Measurements from ENCODE around the gene TMEM87B. TPM values are rescaled to one million over a fixed set of nuclear protein-coding genes. Genes with fewer than 3 reads are reported as not detected.

The TMEM87B gene
- total RNA-seq, 2 experiments from 2014 or later, result 11.4 to 12.2 TPM

GRCh38 chr2:112149866-112150435 lies 94.9 kb downstream of the TMEM87B start:
- Mint-ChIP-seq H3K4me1 (ENCODE audit: low read depth) (peaks cover 14% of the 10 kb centered on the region), H3K36me3 (ENCODE audit: low read depth) (no peaks in the 10 kb centered on the region), H3K4me3 (no peak overlapping the region), H3K27ac (no peak overlapping the region), H3K9me3 (no peaks in the 10 kb centered on the region), H3K27me3 (no peaks in the 10 kb centered on the region)
- no peak for TF ChIP-seq CTCF (IDR thresholded peaks at IDR 0.05)
- ChIA-PET POLR2A (no interaction called here), CTCF (no interaction called here)
- no peak for DNase-seq
- ATAC-seq, result no peak
- intact Hi-C loops (cut with micrococcal nuclease), result no loop called here

- Mint-ChIP-seq H3K27ac (no peak overlapping the region), H3K27me3 (no peaks in the 10 kb centered on the region), H3K9me3 (no peaks in the 10 kb centered on the region), H3K4me1 (ENCODE audit: low read depth) (peaks cover 19% of the 10 kb centered on the region), H3K4me3 (no peak overlapping the region), H3K36me3 (ENCODE audit: low read depth) (no peaks in the 10 kb centered on the region)
- ChIA-PET POLR2A (interaction anchor here (1.2 kb wide), 1 partner anchor 13 kb away, joined by 3 read pairs; no protein-coding TSS in a partner anchor), CTCF (no interaction called here)
- intact Hi-C loops (cut with micrococcal nuclease), result no loop called here
- DNase-seq (no peak), ATAC-seq (no peak)
- TF ChIP-seq CTCF (IDR thresholded peaks at IDR 0.05), result no peak
Measured at GRCh38 chr2:112150447-112150846, 95.4 kb downstream of the TMEM87B start.

GRCh38 chr2:112150851-112151250 lies 95.8 kb downstream of the TMEM87B start:
- no peaks in the 10 kb centered on the region for H3K36me3 Mint-ChIP-seq (ENCODE audit: low read depth)
- CTCF ChIA-PET, result no interaction called here
- H3K4me1 Mint-ChIP-seq (ENCODE audit: low read depth), result peaks cover 23% of the 10 kb centered on the region
- H3K4me3 Mint-ChIP-seq, result no peak overlapping the region
- no peaks in the 10 kb centered on the region for H3K9me3 Mint-ChIP-seq
- TF ChIP-seq CTCF (IDR thresholded peaks at IDR 0.05), result no peak
- H3K27ac Mint-ChIP-seq, result no peak overlapping the region
- intact Hi-C loops (cut with micrococcal nuclease), result no loop called here
- no peak for DNase-seq
- POLR2A ChIA-PET, result interaction anchor here (1.2 kb wide), 1 partner anchor 13 kb away, joined by 3 read pairs; no protein-coding TSS in a partner anchor
- ATAC-seq, result no peak
- H3K27me3 Mint-ChIP-seq, result no peaks in the 10 kb centered on the region

- intact Hi-C loops (cut with micrococcal nuclease), result no loop called here
- no peaks in the 10 kb centered on the region for H3K27me3 Mint-ChIP-seq
- CTCF ChIA-PET, result no interaction called here
- no peak for TF ChIP-seq CTCF (IDR thresholded peaks at IDR 0.05)
- DNase-seq (no peak), ATAC-seq (no peak)
- POLR2A ChIA-PET, result interaction anchor here (1.2 kb wide), 1 partner anchor 14 kb away, joined by 3 read pairs; no protein-coding TSS in a partner anchor
- no peaks in the 10 kb centered on the region for H3K36me3 Mint-ChIP-seq (ENCODE audit: low read depth)
- no peak overlapping the region for H3K4me3 Mint-ChIP-seq
- peaks cover 28% of the 10 kb centered on the region for H3K4me1 Mint-ChIP-seq (ENCODE audit: low read depth)
- H3K27ac Mint-ChIP-seq, result no peak overlapping the region
- no peaks in the 10 kb centered on the region for H3K9me3 Mint-ChIP-seq
Measured at GRCh38 chr2:112151271-112151670, 96.2 kb downstream of the TMEM87B start.

- ChIA-PET CTCF (no interaction called here), POLR2A (interaction anchor here (1.2 kb wide), 1 partner anchor 14 kb away, joined by 3 read pairs; no protein-coding TSS in a partner anchor)
- no peaks in the 10 kb centered on the region for H3K36me3 Mint-ChIP-seq (ENCODE audit: low read depth)
- DNase-seq (no peak), ATAC-seq (no peak)
- TF ChIP-seq CTCF (IDR thresholded peaks at IDR 0.05), result no peak
- no peaks in the 10 kb centered on the region for H3K27me3 Mint-ChIP-seq
- peaks cover 33% of the 10 kb centered on the region for H3K4me1 Mint-ChIP-seq (ENCODE audit: low read depth)
- H3K27ac Mint-ChIP-seq, result no peak overlapping the region
- no peaks in the 10 kb centered on the region for H3K9me3 Mint-ChIP-seq
- intact Hi-C loops (cut with micrococcal nuclease), result no loop called here
- no peak overlapping the region for H3K4me3 Mint-ChIP-seq
Measured at GRCh38 chr2:112151701-112152440, 96.8 kb downstream of the TMEM87B start.

Measured in activated CD8-positive, alpha-beta T cell treated with anti-CD3 and anti-CD28 coated beads for 36 hours (primary cell).